Measurements from ENCODE around the gene ARAP2.

Gene ARAP2

DNA sequence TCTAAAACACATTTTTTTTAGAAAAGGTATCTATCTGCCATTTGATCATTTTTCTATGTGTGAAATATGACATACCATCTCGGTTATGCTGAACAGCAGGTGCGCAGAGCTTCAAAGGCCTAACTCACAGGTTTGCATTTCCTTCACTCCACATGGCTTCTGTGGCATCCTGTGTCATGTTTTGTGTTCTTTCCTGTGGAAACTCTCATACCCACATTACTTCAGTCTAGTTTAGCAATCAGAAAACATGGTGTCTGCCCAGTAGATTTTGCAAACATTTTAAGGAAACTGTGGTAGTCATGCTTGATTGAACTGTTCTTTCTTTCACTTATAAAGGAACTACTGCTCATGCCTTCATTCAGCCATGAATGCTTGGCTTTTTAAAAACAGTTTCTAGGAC lies 11.3 kb upstream of the ARAP2 start:
- TF ChIP-seq, protein P1, sequence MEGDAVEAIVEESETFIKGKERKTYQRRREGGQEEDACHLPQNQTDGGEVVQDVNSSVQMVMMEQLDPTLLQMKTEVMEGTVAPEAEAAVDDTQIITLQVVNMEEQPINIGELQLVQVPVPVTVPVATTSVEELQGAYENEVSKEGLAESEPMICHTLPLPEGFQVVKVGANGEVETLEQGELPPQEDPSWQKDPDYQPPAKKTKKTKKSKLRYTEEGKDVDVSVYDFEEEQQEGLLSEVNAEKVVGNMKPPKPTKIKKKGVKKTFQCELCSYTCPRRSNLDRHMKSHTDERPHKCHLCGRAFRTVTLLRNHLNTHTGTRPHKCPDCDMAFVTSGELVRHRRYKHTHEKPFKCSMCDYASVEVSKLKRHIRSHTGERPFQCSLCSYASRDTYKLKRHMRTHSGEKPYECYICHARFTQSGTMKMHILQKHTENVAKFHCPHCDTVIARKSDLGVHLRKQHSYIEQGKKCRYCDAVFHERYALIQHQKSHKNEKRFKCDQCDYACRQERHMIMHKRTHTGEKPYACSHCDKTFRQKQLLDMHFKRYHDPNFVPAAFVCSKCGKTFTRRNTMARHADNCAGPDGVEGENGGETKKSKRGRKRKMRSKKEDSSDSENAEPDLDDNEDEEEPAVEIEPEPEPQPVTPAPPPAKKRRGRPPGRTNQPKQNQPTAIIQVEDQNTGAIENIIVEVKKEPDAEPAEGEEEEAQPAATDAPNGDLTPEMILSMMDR (IDR thresholded peaks at IDR 0.05) = no peak
- Mint-ChIP-seq H3K4me1 (no peaks in the 10 kb centered on the region), H3K36me3 (ENCODE audit: low read depth) (no peaks in the 10 kb centered on the region), H3K27me3 (ENCODE audit: low read depth, poor library complexity) (peaks cover 3% of the 10 kb centered on the region), H3K27ac (no peak overlapping the region), H3K9me3 (no peaks in the 10 kb centered on the region), H3K4me3 (no peak overlapping the region)
- DNase-seq = no peak

DNA sequence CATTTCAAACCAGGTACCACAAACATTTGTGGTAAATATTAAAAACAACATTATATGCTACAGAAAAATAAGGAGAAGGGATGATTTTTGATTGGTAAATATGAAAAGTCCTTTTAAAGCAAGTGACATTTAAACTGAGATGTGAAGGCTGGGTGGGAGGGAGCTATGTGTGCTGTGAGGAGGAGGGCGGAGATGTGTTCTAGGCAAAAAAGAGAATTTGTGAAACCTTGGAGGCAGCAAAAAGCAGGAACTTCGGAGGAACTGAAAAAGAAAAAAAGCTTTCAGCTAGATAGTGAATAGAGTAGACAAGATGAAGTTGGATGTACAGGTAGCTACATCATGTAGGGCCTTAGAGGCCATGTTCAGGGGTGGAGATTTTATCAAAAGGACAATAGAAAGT lies 10.1 kb upstream of the ARAP2 start:
- no peaks in the 10 kb centered on the region for H3K4me1 Mint-ChIP-seq
- H3K27ac Mint-ChIP-seq = no peak overlapping the region
- H3K27me3 Mint-ChIP-seq (ENCODE audit: low read depth, poor library complexity) = peaks cover 3% of the 10 kb centered on the region
- H3K9me3 Mint-ChIP-seq = no peaks in the 10 kb centered on the region
- TF ChIP-seq, protein P1 (IDR thresholded peaks at IDR 0.05) = no peak
- no peaks in the 10 kb centered on the region for H3K36me3 Mint-ChIP-seq (ENCODE audit: low read depth)
- no peak overlapping the region for H3K4me3 Mint-ChIP-seq
- DNase-seq = no peak

DNA sequence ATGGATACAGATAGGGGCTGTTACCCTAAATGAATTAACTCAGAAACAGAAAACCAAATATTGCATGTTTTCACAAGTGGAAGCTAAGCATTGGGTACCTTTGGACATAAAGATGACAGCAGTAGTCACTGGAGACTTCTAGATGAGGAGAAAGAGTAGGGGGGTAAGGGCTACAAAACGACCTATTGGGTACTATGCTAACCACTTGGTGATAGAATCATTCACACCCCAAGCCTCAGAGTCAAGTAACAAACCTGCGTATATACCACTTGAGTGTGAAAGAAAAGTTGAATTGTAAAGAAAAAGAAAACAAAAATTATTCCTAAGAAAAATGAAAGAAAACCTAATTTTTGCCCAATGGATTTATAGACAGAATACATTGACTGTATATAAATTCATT lies 7.7 kb upstream of the ARAP2 start:
- TF ChIP-seq, protein P1 (IDR thresholded peaks at IDR 0.05) = no peak
- Mint-ChIP-seq H3K9me3 (no peaks in the 10 kb centered on the region), H3K4me3 (no peak overlapping the region), H3K4me1 (no peaks in the 10 kb centered on the region), H3K27ac (no peak overlapping the region), H3K36me3 (ENCODE audit: low read depth) (no peaks in the 10 kb centered on the region), H3K27me3 (ENCODE audit: low read depth, poor library complexity) (peaks cover 18% of the 10 kb centered on the region)
- no peak for DNase-seq

DNA sequence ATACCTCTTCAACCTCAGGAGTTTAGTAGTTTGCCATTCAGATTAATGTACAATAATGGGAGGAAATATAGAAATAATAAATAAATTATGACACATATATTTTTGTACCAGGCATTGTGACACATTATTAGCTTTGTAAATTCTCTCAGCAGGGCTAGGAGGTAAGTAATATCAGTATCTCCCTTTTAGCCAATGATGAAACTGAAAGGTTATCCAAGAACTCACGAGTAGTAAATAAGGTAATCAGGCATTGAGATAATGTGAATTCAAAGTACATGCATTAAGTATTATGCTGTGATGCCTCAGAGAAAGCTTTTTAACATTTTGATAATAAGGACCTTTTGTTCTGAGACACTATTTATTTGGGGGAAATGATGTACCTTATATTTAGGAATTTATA lies 5.3 kb upstream of the ARAP2 start:
- no peak overlapping the region for H3K4me3 Mint-ChIP-seq
- no peak overlapping the region for H3K27ac Mint-ChIP-seq
- peaks cover 41% of the 10 kb centered on the region for H3K27me3 Mint-ChIP-seq (ENCODE audit: low read depth, poor library complexity)
- TF ChIP-seq, protein P1 (IDR thresholded peaks at IDR 0.05) = no peak
- H3K9me3 Mint-ChIP-seq = no peaks in the 10 kb centered on the region
- no peaks in the 10 kb centered on the region for H3K36me3 Mint-ChIP-seq (ENCODE audit: low read depth)
- DNase-seq = no peak
- H3K4me1 Mint-ChIP-seq = no peaks in the 10 kb centered on the region

DNA sequence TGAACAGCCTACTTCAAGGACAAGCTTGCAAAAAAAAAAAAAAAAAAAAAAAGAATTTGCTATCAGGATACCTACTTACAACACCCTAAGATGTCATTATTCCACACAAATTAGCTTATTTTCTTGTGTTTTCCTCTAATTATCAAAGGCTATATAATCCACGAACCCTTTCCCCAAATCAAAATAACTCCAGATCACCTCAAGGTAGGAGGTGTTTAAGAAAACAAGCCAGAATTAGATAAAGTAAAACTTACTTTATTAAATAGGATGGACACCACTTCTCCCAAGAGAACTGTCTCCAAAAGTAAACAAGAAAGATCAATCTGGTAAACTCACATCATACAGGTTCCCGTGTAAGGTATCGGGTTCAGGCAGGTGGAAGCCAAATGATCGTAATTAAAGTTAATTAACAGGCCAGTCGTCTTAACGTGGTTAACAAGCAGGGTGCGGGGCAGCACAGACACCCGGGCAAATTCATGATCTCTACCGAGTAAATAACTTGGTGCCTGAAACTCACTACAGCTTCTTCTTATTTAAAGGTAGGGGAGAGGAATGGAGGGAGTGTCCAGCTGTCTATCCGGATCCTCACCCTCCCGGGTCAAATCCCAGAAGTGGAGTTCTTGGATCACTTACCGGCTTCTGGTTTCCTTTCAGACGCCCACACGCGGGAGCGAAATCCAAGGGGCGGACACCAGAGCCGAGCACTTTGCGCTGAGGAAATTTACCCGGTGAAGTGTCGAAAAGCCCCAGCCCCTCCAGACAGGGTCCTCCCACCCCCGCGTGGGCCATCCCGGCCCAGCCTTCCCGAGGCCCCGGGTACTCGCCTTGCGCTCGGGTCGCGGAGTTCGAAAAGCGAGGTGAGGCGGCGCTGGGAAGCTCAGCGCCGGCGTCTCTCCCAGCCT lies 708 bp downstream of the ARAP2 start:
- TF ChIP-seq, protein P1 (IDR thresholded peaks at IDR 0.05) = no peak
- Mint-ChIP-seq H3K9me3 (no peaks in the 10 kb centered on the region), H3K4me1 (peaks cover 14% of the 10 kb centered on the region), H3K36me3 (ENCODE audit: low read depth) (no peaks in the 10 kb centered on the region), H3K27me3 (ENCODE audit: low read depth, poor library complexity) (peaks cover 66% of the 10 kb centered on the region), H3K27ac (no peak overlapping the region), H3K4me3 (peak overlapping the region; percentile 83)
- DNase-seq = no peak
